Naive thymus-derived CD4-positive, alpha-beta T cell (primary cell): ENCODE data around the gene MSTN. TPM values are rescaled to one million over a fixed set of nuclear protein-coding genes. Genes with fewer than 3 reads are reported as not detected.
"Not testable (repeated sequence)": the region's sequence is repeated elsewhere in the genome, so short reads cannot be mapped to it uniquely, and the experiment has no call there.

ENCODE experiments used
- ATAC-seq: fragments of 150-1000 bp; cut with Tn5 transposase; 2 replicates; pipeline ENCODE4 v1.10.0; 2021; ENCODE audit warnings: mild to moderate bottlenecking, moderate library complexity
- CTCF ChIA-PET: fragments of 350-600 bp; sonication (Branson Sonifier 250); formaldehyde crosslinking; loops from one replicate; lab custom pipeline; 2021; ENCODE audit warnings: antibody characterized with exemption; lab: Charles Lee
- POLR2A ChIA-PET: fragments of 350-600 bp; sonication (Branson Sonifier 250); formaldehyde crosslinking; loops from one replicate; lab custom pipeline; 2021; ENCODE audit warnings: antibody characterized with exemption, inconsistent platforms; lab: Charles Lee
- DNase-seq, 9 donors: peaks; one replicate each; pipeline versions ENCODE4 v3.0.0 to v3.0.0-alpha.2; 2020 to 2022; ENCODE audit warnings: mixed read lengths in 1 of 9
- H3K27ac ChIP-seq: one replicate; pipeline ENCODE4 v1.7.0; 2013; ENCODE audit warnings: mild to moderate bottlenecking, low read depth, low read length, moderate library complexity
- H3K27me3 ChIP-seq, 2 donors: one replicate each; pipeline ENCODE4 v1.7.0; 2013; ENCODE audit warnings: low read length in 2 of 2, mild to moderate bottlenecking in 2 of 2, moderate library complexity in 2 of 2; ENCODE audit not compliant: control insufficient read depth in 2 of 2, insufficient read depth in 2 of 2
- H3K36me3 ChIP-seq, 3 experiments: 1 replicate in 2 of 3; 2 replicates in 1 of 3; pipeline ENCODE4 v1.7.0; 2013; ENCODE audit warnings: low read length in 3 of 3, mild to moderate bottlenecking in 3 of 3, moderate library complexity in 1 of 3; ENCODE audit not compliant: insufficient read depth in 3 of 3, control insufficient read depth in 2 of 3
- H3K4me1 ChIP-seq, 2 donors: one replicate each; pipeline ENCODE4 v1.7.0; 2013; ENCODE audit warnings: low read length in 2 of 2, mild to moderate bottlenecking in 2 of 2, moderate library complexity in 1 of 2; ENCODE audit not compliant: control insufficient read depth in 2 of 2, insufficient read depth in 2 of 2
- H3K4me3 ChIP-seq: 2 replicates; pipeline ENCODE4 v1.7.0; 2013; ENCODE audit warnings: mild to moderate bottlenecking, low read length
- H3K9me3 ChIP-seq, 3 experiments: 1 replicate in 2 of 3; 2 replicates in 1 of 3; pipeline ENCODE4 v1.7.0; 2013; ENCODE audit warnings: low read length in 3 of 3; ENCODE audit not compliant: control insufficient read depth in 2 of 3
- H3K27ac Mint-ChIP-seq, 9 donors: one replicate each; pipeline ENCODE4 v1.8.0; 2020 to 2022; ENCODE audit warnings: mixed read lengths in 9 of 9, mild to moderate bottlenecking in 8 of 9, moderate library complexity in 5 of 9, inconsistent platforms in 2 of 9
- H3K27me3 Mint-ChIP-seq, 5 donors: one replicate each; pipeline ENCODE4 v1.8.0; 2021 to 2022; ENCODE audit warnings: mixed read lengths in 5 of 5, mild to moderate bottlenecking in 1 of 5
- H3K36me3 Mint-ChIP-seq, 5 donors: one replicate each; pipeline ENCODE4 v1.8.0; 2020 to 2022; ENCODE audit warnings: mixed read lengths in 5 of 5, mild to moderate bottlenecking in 3 of 5, inconsistent platforms in 1 of 5
- H3K4me1 Mint-ChIP-seq, 7 donors: one replicate each; pipeline ENCODE4 v1.8.0; 2020 to 2022; ENCODE audit warnings: mixed read lengths in 7 of 7, mild to moderate bottlenecking in 3 of 7, inconsistent platforms in 1 of 7
- H3K4me3 Mint-ChIP-seq, 10 donors: one replicate each; pipeline ENCODE4 v1.8.0; 2020 to 2022; ENCODE audit warnings: mild to moderate bottlenecking in 10 of 10, mixed read lengths in 10 of 10, moderate library complexity in 6 of 10, inconsistent platforms in 2 of 10
- H3K9me3 Mint-ChIP-seq, 11 donors: one replicate each; pipeline ENCODE4 v1.8.0; 2020 to 2022; ENCODE audit warnings: mixed read lengths in 11 of 11, mild to moderate bottlenecking in 4 of 11, inconsistent platforms in 1 of 11, moderate library complexity in 1 of 11
- intact Hi-C, 2 donors: fragments of 100-400 bp; cut with micrococcal nuclease; formaldehyde crosslinking; loops; one replicate each; pipeline ENCODE4 v1.15.1; 2023
- polyA plus RNA-seq, 2 donors: library from polyadenylated mRNA; unstranded; fragments of 300-500 nt; fragmentation: Illumina TruSeq; gene quantifications; one replicate each; pipeline ENCODE4 v1.2.3, GENCODE V29; 2021
- total RNA-seq, 6 experiments: library from RNA in 5 of 6; stranded (reverse) in 5 of 6; gene quantifications; 1 replicate in 5 of 6; 2 replicates in 1 of 6; pipeline ENCODE4 v1.2.3 and lab custom pipeline; 2021 to 2026

MSTN gene
- total and polyA plus RNA-seq, 7 experiments from 2014 or later = 0.10 to 0.29 (median 0.19) TPM; not detected in 4

GRCh38 chr2:190036071-190036470 is 26.5 kb downstream of the MSTN start:
- DNase-seq (no peak), ATAC-seq (no peak)
- H3K27me3 Mint-ChIP-seq = peaks cover 5 to 31% (median 22%) of the 10 kb centered on the region in 5 donors
- H3K4me1 ChIP-seq = no peaks in the 10 kb centered on the region
- H3K9me3 ChIP-seq = no peaks in the 10 kb centered on the region
- no peak overlapping the region for H3K4me3 ChIP-seq
- no peaks in the 10 kb centered on the region for H3K9me3 Mint-ChIP-seq
- no peaks in the 10 kb centered on the region for H3K27me3 ChIP-seq
- no peaks in the 10 kb centered on the region for H3K36me3 Mint-ChIP-seq
- no peak overlapping the region for H3K27ac Mint-ChIP-seq
- POLR2A ChIA-PET = no interaction called here
- intact Hi-C loops = no loop called here
- no peaks in the 10 kb centered on the region for H3K4me1 Mint-ChIP-seq
- CTCF ChIA-PET = no interaction called here
- H3K4me3 Mint-ChIP-seq = no peak overlapping the region
- H3K27ac ChIP-seq = no peak overlapping the region
- H3K36me3 ChIP-seq = no peaks in the 10 kb centered on the region

- H3K36me3 Mint-ChIP-seq = not testable (repeated sequence)
These were observed 28.1 kb downstream of the MSTN start for GRCh38 chr2:190034417-190034816.

GRCh38 chr2:190031969-190032618 is 30.4 kb downstream of the MSTN start:
- H3K36me3 ChIP-seq = no peaks in the 10 kb centered on the region
- H3K4me3 ChIP-seq = no peak overlapping the region
- CTCF ChIA-PET = no interaction called here
- Mint-ChIP-seq H3K4me3 (no peak overlapping the region), H3K27me3 (peaks cover 25 to 56% (median 29%) of the 10 kb centered on the region in 5 donors), H3K4me1 (no peaks in the 10 kb centered on the region), H3K36me3 (no peaks in the 10 kb centered on the region), H3K27ac (no peak overlapping the region), H3K9me3 (no peaks in the 10 kb centered on the region)
- ATAC-seq (no peak), DNase-seq (no peak)
- H3K9me3 ChIP-seq = no peaks in the 10 kb centered on the region
- H3K4me1 ChIP-seq = no peaks in the 10 kb centered on the region
- intact Hi-C loops = no loop called here
- H3K27me3 ChIP-seq = no peaks in the 10 kb centered on the region
- POLR2A ChIA-PET = interaction anchor here (0.6 kb wide), 1 partner anchor 663 kb away, joined by 5 read pairs; no protein-coding TSS in a partner anchor
- no peak overlapping the region for H3K27ac ChIP-seq

More at GRCh38 chr2:190034417-190034816, 28.1 kb downstream of the MSTN start:
- H3K4me3 ChIP-seq, DNase-seq, intact Hi-C loops, ATAC-seq, H3K4me3 Mint-ChIP-seq, H3K27ac Mint-ChIP-seq, H3K4me1 ChIP-seq, H3K9me3 Mint-ChIP-seq, H3K36me3 ChIP-seq, CTCF ChIA-PET, H3K27ac ChIP-seq, H3K27me3 ChIP-seq, H3K4me1 Mint-ChIP-seq, H3K9me3 ChIP-seq: not testable (repeated sequence)
- POLR2A ChIA-PET = interaction anchor here (0.6 kb wide), 1 partner anchor 134 kb away, joined by 4 read pairs; no protein-coding TSS in a partner anchor
- H3K27me3 Mint-ChIP-seq = peaks cover 16 to 40% (median 26%) of the 10 kb centered on the region in 5 donors

GRCh38 chr2:190023860-190024259 is 38.7 kb downstream of the MSTN start:
- H3K27ac Mint-ChIP-seq = no peak overlapping the region
- DNase-seq (peak in 7 of 9 donors; percentile 2 to 32 (median 18)), ATAC-seq (peak; percentile 54)
- no peaks in the 10 kb centered on the region for H3K4me1 Mint-ChIP-seq
- no peaks in the 10 kb centered on the region for H3K36me3 Mint-ChIP-seq
- H3K27ac ChIP-seq = no peak overlapping the region
- H3K27me3 ChIP-seq = no peaks in the 10 kb centered on the region
- ChIA-PET CTCF (no interaction called here), POLR2A (no interaction called here)
- H3K9me3 ChIP-seq = no peaks in the 10 kb centered on the region
- H3K4me1 ChIP-seq = no peaks in the 10 kb centered on the region
- peaks cover 14 to 53% (median 32%) of the 10 kb centered on the region in 5 donors for H3K27me3 Mint-ChIP-seq
- intact Hi-C loops = loop anchor here (1.0 to 5.0 kb wide), 3 partner anchors 348 to 778 kb away; no protein-coding TSS in a partner anchor
- no peak overlapping the region for H3K4me3 ChIP-seq
- H3K4me3 Mint-ChIP-seq = no peak overlapping the region
- H3K9me3 Mint-ChIP-seq = peaks cover 0 to 11% (median 1%) of the 10 kb centered on the region in 11 donors
- H3K36me3 ChIP-seq = no peaks in the 10 kb centered on the region

GRCh38 chr2:190020720-190021119 is 41.8 kb downstream of the MSTN start:
- intact Hi-C loops = loop anchor here (5.0 kb wide), 2 partner anchors 352 to 782 kb away; no protein-coding TSS in a partner anchor
- Histone ChIP-seq H3K27me3 (no peaks in the 10 kb centered on the region), H3K4me1 (no peaks in the 10 kb centered on the region), H3K36me3 (no peaks in the 10 kb centered on the region), H3K4me3 (no peak overlapping the region), H3K27ac (no peak overlapping the region), H3K9me3 (peaks cover 0 to 5% (median 0%) of the 10 kb centered on the region in 3 experiments)
- CTCF ChIA-PET = no interaction called here
- H3K27me3 Mint-ChIP-seq = peaks cover 12 to 34% (median 17%) of the 10 kb centered on the region in 5 donors
- ATAC-seq (no peak), DNase-seq (no peak)
- no peak overlapping the region for H3K27ac Mint-ChIP-seq
- peaks cover 0 to 11% (median 5%) of the 10 kb centered on the region in 5 donors for H3K36me3 Mint-ChIP-seq
- H3K9me3 Mint-ChIP-seq = peaks cover 6 to 43% (median 19%) of the 10 kb centered on the region in 11 donors
- H3K4me1 Mint-ChIP-seq = no peaks in the 10 kb centered on the region
- no peak overlapping the region for H3K4me3 Mint-ChIP-seq
- POLR2A ChIA-PET = no interaction called here

GRCh38 chr2:190017837-190018236 is 44.7 kb downstream of the MSTN start:
- ChIA-PET CTCF (no interaction called here), POLR2A (no interaction called here)
- no peaks in the 10 kb centered on the region for H3K27me3 ChIP-seq
- H3K9me3 ChIP-seq = peaks cover 0 to 5% (median 0%) of the 10 kb centered on the region in 3 experiments
- Mint-ChIP-seq H3K27ac (no peak overlapping the region), H3K27me3 (peaks cover 7 to 31% (median 24%) of the 10 kb centered on the region in 5 donors), H3K4me1 (no peaks in the 10 kb centered on the region), H3K4me3 (no peak overlapping the region), H3K9me3 (peaks cover 10 to 56% (median 23%) of the 10 kb centered on the region in 11 donors), H3K36me3 (peaks cover 0 to 17% (median 8%) of the 10 kb centered on the region in 5 donors)
- H3K4me1 ChIP-seq = no peaks in the 10 kb centered on the region
- H3K27ac ChIP-seq = no peak overlapping the region
- no peak overlapping the region for H3K4me3 ChIP-seq
- DNase-seq (no peak), ATAC-seq (no peak)
- no peaks in the 10 kb centered on the region for H3K36me3 ChIP-seq
- intact Hi-C loops = no loop called here
